Hematopoietic multipotent progenitor cell treated with erythropoietin and hydrocortisone succinate and interleukin-3 and kit ligand, for 6 days (in vitro differentiated cells): Measurements from ENCODE around the gene SELENOP.

Experiments
- DNase-seq: peaks from one replicate; pipeline ENCODE4 v3.0.0-alpha.2; 2015

SELENOP gene

GRCh38 chr5:42798284-42799240 lies 13.1 kb downstream of the SELENOP start:
- no peak for DNase-seq

- no peak for DNase-seq
Measured at GRCh38 chr5:42791151-42791550, 20.5 kb downstream of the SELENOP start.

GRCh38 chr5:42787845-42788244 lies 23.8 kb downstream of the SELENOP start:
- no peak for DNase-seq

- DNase-seq: no peak
Measured at GRCh38 chr5:42787073-42787472, 24.6 kb downstream of the SELENOP start.

- DNase-seq: no peak
Measured at GRCh38 chr5:42785756-42786155, 25.9 kb downstream of the SELENOP start.

GRCh38 chr5:42784132-42784531 lies 27.6 kb downstream of the SELENOP start:
- no peak for DNase-seq

- DNase-seq: no peak
Measured at GRCh38 chr5:42781584-42781983, 30.1 kb downstream of the SELENOP start.

- DNase-seq: no peak
Measured at GRCh38 chr5:42779083-42779482, 32.6 kb downstream of the SELENOP start.

GRCh38 chr5:42772265-42772993 lies 39.3 kb downstream of the SELENOP start:
- no peak for DNase-seq

- DNase-seq: no peak
Measured at GRCh38 chr5:42770003-42770402, 41.7 kb downstream of the SELENOP start.

GRCh38 chr5:42768106-42768504 lies 43.6 kb downstream of the SELENOP start:
- DNase-seq: no peak

- peak; percentile 70 for DNase-seq
Measured at GRCh38 chr5:42767491-42768105, 44.1 kb downstream of the SELENOP start.

GRCh38 chr5:42761791-42762190 lies 49.9 kb downstream of the SELENOP start:
- DNase-seq: no peak

GRCh38 chr5:42760426-42760825 lies 51.3 kb downstream of the SELENOP start:
- no peak for DNase-seq

GRCh38 chr5:42759456-42759855 lies 52.2 kb downstream of the SELENOP start:
- DNase-seq: no peak

GRCh38 chr5:42756606-42757601 lies 54.8 kb downstream of the SELENOP start, which contains the start of gene CCDC152:
Gene CCDC152 (plus strand): TSS chr5:42756818. CDS start chr5:42759122, 2,304 bp downstream.
- peak; percentile 65 for DNase-seq

- DNase-seq: no peak
Measured at GRCh38 chr5:42753099-42753498, 58.6 kb downstream of the SELENOP start.

- no peak for DNase-seq
Measured at GRCh38 chr5:42751044-42751443, 60.6 kb downstream of the SELENOP start.

GRCh38 chr5:42750507-42750906 lies 61.2 kb downstream of the SELENOP start:
- DNase-seq: no peak
